Breast epithelium (tissue), 3 donors: ENCODE data around the gene VHLL.

Experiments used
- CTCF ChIP-seq, 3 donors: fragments of 450-650 bp; IDR thresholded peaks; one replicate each; pipeline ENCODE4 v1.5.1; 2016 to 2017; ENCODE audit warnings: antibody characterized with exemption in 3 of 3, mild to moderate bottlenecking in 3 of 3, moderate library complexity in 3 of 3
- POLR2A ChIP-seq: fragments of 450-650 bp; IDR thresholded peaks from one replicate; pipeline ENCODE4 v1.6.1; 2016; ENCODE audit warnings: antibody characterized with exemption, mild to moderate bottlenecking, moderate library complexity
- POLR2AphosphoS5 ChIP-seq, 3 donors: sonication (generic); formaldehyde crosslinking; IDR thresholded peaks; one replicate each; pipeline ENCODE4 v1.6.1; 2017; ENCODE audit warnings: antibody characterized with exemption in 3 of 3

DNA sequence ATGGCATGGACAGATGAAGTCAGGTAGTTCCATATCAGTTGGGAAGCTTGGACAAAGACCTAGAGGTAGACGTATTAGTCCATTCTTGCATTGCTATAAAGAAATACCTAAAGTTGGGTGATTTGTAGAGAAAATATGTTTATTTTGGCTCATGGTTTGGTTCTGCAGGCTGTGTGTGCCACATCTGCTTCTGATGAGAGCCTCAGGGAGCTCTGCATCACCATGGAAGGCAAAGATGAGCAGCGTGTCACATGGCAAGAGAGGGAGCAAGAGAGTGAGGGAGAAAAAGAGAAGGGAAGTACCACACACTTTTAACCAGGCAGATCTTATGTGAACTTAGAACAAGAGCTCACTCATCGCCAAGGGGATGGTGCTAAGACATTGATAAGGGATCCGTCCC lies 48.2 kb upstream of the VHLL start:
- TF ChIP-seq CTCF (IDR thresholded peaks at IDR 0.05) (no peak), POLR2A (no peak), POLR2AphosphoS5 (IDR thresholded peaks at IDR 0.05) (no peak)
